ENCODE results near the gene ITGB6. TPM values are rescaled to one million over a fixed set of nuclear protein-coding genes. Genes with fewer than 3 reads are reported as not detected.

Gene ITGB6
- total and polyA plus RNA-seq, 7 experiments from 2014 or later, result not detected

- no peaks in the 10 kb centered on the region for H3K9me3 Mint-ChIP-seq
- H3K27ac Mint-ChIP-seq, result no peak overlapping the region
- H3K4me3 ChIP-seq (ENCODE audit: low read length), result no peak overlapping the region
- H3K27ac ChIP-seq (ENCODE audit: low read depth, low read length), result no peak overlapping the region
- H3K4me1 ChIP-seq (ENCODE audit: control insufficient read depth in 2 of 2, insufficient read depth in 2 of 2, low read length in 2 of 2), result no peaks in the 10 kb centered on the region
- H3K27me3 Mint-ChIP-seq, result peaks cover 0 to 18% (median 7%) of the 10 kb centered on the region in 5 donors
- DNase-seq (no peak), ATAC-seq (no peak)
- H3K36me3 Mint-ChIP-seq, result no peaks in the 10 kb centered on the region
- no peaks in the 10 kb centered on the region for H3K9me3 ChIP-seq (ENCODE audit: control insufficient read depth in 2 of 3, low read length in 3 of 3)
- POLR2A ChIA-PET, result no interaction called here
- no peaks in the 10 kb centered on the region for H3K36me3 ChIP-seq (ENCODE audit: control insufficient read depth in 2 of 3, insufficient read depth in 3 of 3, low read length in 3 of 3)
- H3K4me3 Mint-ChIP-seq, result no peak overlapping the region
- H3K27me3 ChIP-seq (ENCODE audit: control insufficient read depth in 2 of 2, insufficient read depth in 2 of 2, low read length in 2 of 2), result no peaks in the 10 kb centered on the region
- H3K4me1 Mint-ChIP-seq, result peaks cover 0 to 4% (median 0%) of the 10 kb centered on the region in 7 donors
- intact Hi-C loops (cut with micrococcal nuclease), result no loop called here
- CTCF ChIA-PET, result no interaction called here
Observed at GRCh38 chr2:160142472-160142871, 57.6 kb downstream of the ITGB6 start.

DNA sequence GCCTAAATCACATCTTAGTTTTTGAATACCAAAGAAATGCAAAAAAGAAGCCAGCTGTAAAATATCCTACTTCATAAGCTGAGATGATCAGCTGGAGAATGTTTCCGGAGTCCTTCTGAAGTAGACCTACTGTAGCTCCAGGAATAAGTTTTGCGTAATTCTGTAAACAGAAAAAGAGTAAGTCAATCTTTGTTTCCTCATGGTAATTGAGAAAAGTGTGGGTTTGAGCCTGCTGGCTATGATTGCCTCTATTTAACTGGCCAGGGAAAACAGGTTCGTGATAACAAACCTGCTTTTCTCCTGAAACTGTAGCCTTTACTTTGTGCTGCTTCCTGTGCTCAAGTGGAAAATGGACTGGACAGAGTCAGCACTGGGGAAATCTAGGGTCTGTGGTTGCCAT is 58.2 kb downstream of the ITGB6 start:
- ATAC-seq (no peak), DNase-seq (no peak)
- Mint-ChIP-seq H3K27me3 (peaks cover 0 to 18% (median 7%) of the 10 kb centered on the region in 5 donors), H3K4me1 (peaks cover 0 to 4% (median 0%) of the 10 kb centered on the region in 7 donors), H3K9me3 (no peaks in the 10 kb centered on the region), H3K4me3 (no peak overlapping the region), H3K27ac (no peak overlapping the region), H3K36me3 (no peaks in the 10 kb centered on the region)
- Histone ChIP-seq H3K27ac (ENCODE audit: low read depth, low read length) (no peak overlapping the region), H3K27me3 (ENCODE audit: control insufficient read depth in 2 of 2, insufficient read depth in 2 of 2, low read length in 2 of 2) (no peaks in the 10 kb centered on the region), H3K4me3 (ENCODE audit: low read length) (no peak overlapping the region), H3K4me1 (ENCODE audit: control insufficient read depth in 2 of 2, insufficient read depth in 2 of 2, low read length in 2 of 2) (no peaks in the 10 kb centered on the region), H3K36me3 (ENCODE audit: control insufficient read depth in 2 of 3, insufficient read depth in 3 of 3, low read length in 3 of 3) (no peaks in the 10 kb centered on the region), H3K9me3 (ENCODE audit: control insufficient read depth in 2 of 3, low read length in 3 of 3) (no peaks in the 10 kb centered on the region)
- ChIA-PET POLR2A (no interaction called here), CTCF (no interaction called here)
- intact Hi-C loops (cut with micrococcal nuclease), result no loop called here

GRCh38 chr2:160141419-160141818 is 58.7 kb downstream of the ITGB6 start:
- H3K36me3 Mint-ChIP-seq, result no peaks in the 10 kb centered on the region
- Histone ChIP-seq H3K36me3 (ENCODE audit: control insufficient read depth in 2 of 3, insufficient read depth in 3 of 3, low read length in 3 of 3) (no peaks in the 10 kb centered on the region), H3K4me3 (ENCODE audit: low read length) (no peak overlapping the region), H3K27me3 (ENCODE audit: control insufficient read depth in 2 of 2, insufficient read depth in 2 of 2, low read length in 2 of 2) (no peaks in the 10 kb centered on the region), H3K9me3 (ENCODE audit: control insufficient read depth in 2 of 3, low read length in 3 of 3) (no peaks in the 10 kb centered on the region), H3K27ac (ENCODE audit: low read depth, low read length) (no peak overlapping the region), H3K4me1 (ENCODE audit: control insufficient read depth in 2 of 2, insufficient read depth in 2 of 2, low read length in 2 of 2) (no peaks in the 10 kb centered on the region)
- H3K4me3 Mint-ChIP-seq, result no peak overlapping the region
- no peak for ATAC-seq
- no peak overlapping the region for H3K27ac Mint-ChIP-seq
- intact Hi-C loops (cut with micrococcal nuclease), result no loop called here
- DNase-seq, result no peak
- H3K9me3 Mint-ChIP-seq, result no peaks in the 10 kb centered on the region
- H3K4me1 Mint-ChIP-seq, result peaks cover 0 to 4% (median 0%) of the 10 kb centered on the region in 7 donors
- peaks cover 0 to 16% (median 7%) of the 10 kb centered on the region in 5 donors for H3K27me3 Mint-ChIP-seq
- CTCF ChIA-PET, result no interaction called here
- POLR2A ChIA-PET, result no interaction called here

DNA sequence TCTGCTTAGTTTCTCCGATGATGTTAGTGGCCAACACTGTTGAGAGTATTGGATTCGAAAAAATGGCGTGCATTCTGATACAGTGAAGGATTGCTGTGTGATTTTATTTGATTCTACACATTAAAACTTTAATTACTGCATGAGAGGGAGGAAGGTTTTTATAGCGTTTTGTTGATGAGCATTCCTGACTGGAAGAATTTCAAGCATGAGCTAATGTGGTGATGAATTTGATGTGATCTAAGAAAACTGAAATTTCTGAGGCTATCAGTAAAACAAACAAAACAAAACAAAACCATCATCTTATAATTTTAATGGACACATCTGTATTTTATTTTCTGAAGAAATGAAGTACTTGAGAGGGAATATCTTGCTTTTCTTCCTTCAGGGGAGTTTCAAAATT is 59.6 kb downstream of the ITGB6 start:
- Mint-ChIP-seq H3K36me3 (no peaks in the 10 kb centered on the region), H3K27ac (no peak overlapping the region), H3K27me3 (peaks cover 0 to 16% (median 7%) of the 10 kb centered on the region in 5 donors), H3K4me1 (peaks cover 0 to 4% (median 0%) of the 10 kb centered on the region in 7 donors), H3K9me3 (no peaks in the 10 kb centered on the region), H3K4me3 (no peak overlapping the region)
- ChIA-PET CTCF (interaction anchor here (0.7 kb wide), 1 partner anchor 241 kb away, joined by 4 read pairs; no protein-coding TSS in a partner anchor), POLR2A (no interaction called here)
- no peaks in the 10 kb centered on the region for H3K36me3 ChIP-seq (ENCODE audit: control insufficient read depth in 2 of 3, insufficient read depth in 3 of 3, low read length in 3 of 3)
- ATAC-seq (no peak), DNase-seq (no peak)
- no peaks in the 10 kb centered on the region for H3K4me1 ChIP-seq (ENCODE audit: control insufficient read depth in 2 of 2, insufficient read depth in 2 of 2, low read length in 2 of 2)
- H3K9me3 ChIP-seq (ENCODE audit: control insufficient read depth in 2 of 3, low read length in 3 of 3), result no peaks in the 10 kb centered on the region
- intact Hi-C loops (cut with micrococcal nuclease), result no loop called here
- no peak overlapping the region for H3K4me3 ChIP-seq (ENCODE audit: low read length)
- H3K27ac ChIP-seq (ENCODE audit: low read depth, low read length), result no peak overlapping the region
- no peaks in the 10 kb centered on the region for H3K27me3 ChIP-seq (ENCODE audit: control insufficient read depth in 2 of 2, insufficient read depth in 2 of 2, low read length in 2 of 2)

GRCh38 chr2:160139991-160140390 is 60.1 kb downstream of the ITGB6 start:
- Mint-ChIP-seq H3K4me3 (no peak overlapping the region), H3K36me3 (no peaks in the 10 kb centered on the region), H3K27me3 (peaks cover 0 to 13% (median 5%) of the 10 kb centered on the region in 5 donors), H3K4me1 (peaks cover 0 to 4% (median 0%) of the 10 kb centered on the region in 7 donors), H3K27ac (no peak overlapping the region), H3K9me3 (peaks cover 0 to 2% (median 0%) of the 10 kb centered on the region in 11 donors)
- H3K4me3 ChIP-seq (ENCODE audit: low read length), result no peak overlapping the region
- intact Hi-C loops (cut with micrococcal nuclease), result no loop called here
- no peaks in the 10 kb centered on the region for H3K36me3 ChIP-seq (ENCODE audit: control insufficient read depth in 2 of 3, insufficient read depth in 3 of 3, low read length in 3 of 3)
- H3K9me3 ChIP-seq (ENCODE audit: control insufficient read depth in 2 of 3, low read length in 3 of 3), result no peaks in the 10 kb centered on the region
- no peaks in the 10 kb centered on the region for H3K27me3 ChIP-seq (ENCODE audit: control insufficient read depth in 2 of 2, insufficient read depth in 2 of 2, low read length in 2 of 2)
- CTCF ChIA-PET, result no interaction called here
- H3K27ac ChIP-seq (ENCODE audit: low read depth, low read length), result no peak overlapping the region
- H3K4me1 ChIP-seq (ENCODE audit: control insufficient read depth in 2 of 2, insufficient read depth in 2 of 2, low read length in 2 of 2), result no peaks in the 10 kb centered on the region
- ATAC-seq (no peak), DNase-seq (no peak)
- POLR2A ChIA-PET, result no interaction called here

DNA sequence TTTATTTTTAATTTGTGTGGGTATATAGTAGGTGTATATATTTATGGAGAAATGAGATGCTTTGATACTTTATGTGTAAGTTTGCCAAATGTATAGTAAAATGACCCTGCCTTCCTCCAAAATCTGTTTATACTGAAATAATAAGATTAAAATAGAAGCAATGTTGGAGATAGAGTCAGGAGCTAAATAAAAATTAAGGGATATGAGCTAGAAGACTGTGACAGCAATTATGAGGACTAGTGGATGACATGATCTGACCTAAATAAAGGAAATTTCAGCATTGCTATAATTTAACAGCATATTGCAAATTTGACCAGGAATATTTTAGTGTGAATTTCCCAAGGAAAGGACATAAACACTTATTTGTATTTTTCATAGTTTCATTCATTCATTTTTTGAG is 60.7 kb downstream of the ITGB6 start:
- no peaks in the 10 kb centered on the region for H3K36me3 ChIP-seq (ENCODE audit: control insufficient read depth in 2 of 3, insufficient read depth in 3 of 3, low read length in 3 of 3)
- Mint-ChIP-seq H3K27me3 (peaks cover 0 to 13% (median 5%) of the 10 kb centered on the region in 5 donors), H3K4me3 (no peak overlapping the region), H3K4me1 (peaks cover 0 to 4% (median 0%) of the 10 kb centered on the region in 7 donors), H3K9me3 (peaks cover 0 to 4% (median 0%) of the 10 kb centered on the region in 11 donors), H3K36me3 (no peaks in the 10 kb centered on the region), H3K27ac (no peak overlapping the region)
- no peak overlapping the region for H3K4me3 ChIP-seq (ENCODE audit: low read length)
- H3K27ac ChIP-seq (ENCODE audit: low read depth, low read length), result no peak overlapping the region
- CTCF ChIA-PET, result no interaction called here
- intact Hi-C loops (cut with micrococcal nuclease), result no loop called here
- H3K9me3 ChIP-seq (ENCODE audit: control insufficient read depth in 2 of 3, low read length in 3 of 3), result no peaks in the 10 kb centered on the region
- POLR2A ChIA-PET, result no interaction called here
- H3K27me3 ChIP-seq (ENCODE audit: control insufficient read depth in 2 of 2, insufficient read depth in 2 of 2, low read length in 2 of 2), result no peaks in the 10 kb centered on the region
- DNase-seq (no peak), ATAC-seq (no peak)
- no peaks in the 10 kb centered on the region for H3K4me1 ChIP-seq (ENCODE audit: control insufficient read depth in 2 of 2, insufficient read depth in 2 of 2, low read length in 2 of 2)

GRCh38 chr2:160138406-160138805 is 61.7 kb downstream of the ITGB6 start:
- H3K27me3 Mint-ChIP-seq, result peaks cover 4 to 10% (median 6%) of the 10 kb centered on the region in 5 donors
- no peak overlapping the region for H3K4me3 Mint-ChIP-seq
- H3K9me3 ChIP-seq (ENCODE audit: control insufficient read depth in 2 of 3, low read length in 3 of 3), result no peaks in the 10 kb centered on the region
- no peaks in the 10 kb centered on the region for H3K27me3 ChIP-seq (ENCODE audit: control insufficient read depth in 2 of 2, insufficient read depth in 2 of 2, low read length in 2 of 2)
- no peaks in the 10 kb centered on the region for H3K4me1 Mint-ChIP-seq
- H3K27ac ChIP-seq (ENCODE audit: low read depth, low read length), result no peak overlapping the region
- no peaks in the 10 kb centered on the region for H3K36me3 ChIP-seq (ENCODE audit: control insufficient read depth in 2 of 3, insufficient read depth in 3 of 3, low read length in 3 of 3)
- no peaks in the 10 kb centered on the region for H3K4me1 ChIP-seq (ENCODE audit: control insufficient read depth in 2 of 2, insufficient read depth in 2 of 2, low read length in 2 of 2)
- DNase-seq (no peak), ATAC-seq (no peak)
- no peak overlapping the region for H3K27ac Mint-ChIP-seq
- intact Hi-C loops (cut with micrococcal nuclease), result no loop called here
- ChIA-PET CTCF (no interaction called here), POLR2A (no interaction called here)
- H3K4me3 ChIP-seq (ENCODE audit: low read length), result no peak overlapping the region
- peaks cover 0 to 4% (median 0%) of the 10 kb centered on the region in 11 donors for H3K9me3 Mint-ChIP-seq
- H3K36me3 Mint-ChIP-seq, result no peaks in the 10 kb centered on the region
